ENCODE measurements around the gene TRIB2. TPM values are rescaled to one million over a fixed set of nuclear protein-coding genes. Genes with fewer than 3 reads are reported as not detected.

The TRIB2 gene
- total RNA-seq, 1 donor from 2014 or later: 31.1 TPM

DNA sequence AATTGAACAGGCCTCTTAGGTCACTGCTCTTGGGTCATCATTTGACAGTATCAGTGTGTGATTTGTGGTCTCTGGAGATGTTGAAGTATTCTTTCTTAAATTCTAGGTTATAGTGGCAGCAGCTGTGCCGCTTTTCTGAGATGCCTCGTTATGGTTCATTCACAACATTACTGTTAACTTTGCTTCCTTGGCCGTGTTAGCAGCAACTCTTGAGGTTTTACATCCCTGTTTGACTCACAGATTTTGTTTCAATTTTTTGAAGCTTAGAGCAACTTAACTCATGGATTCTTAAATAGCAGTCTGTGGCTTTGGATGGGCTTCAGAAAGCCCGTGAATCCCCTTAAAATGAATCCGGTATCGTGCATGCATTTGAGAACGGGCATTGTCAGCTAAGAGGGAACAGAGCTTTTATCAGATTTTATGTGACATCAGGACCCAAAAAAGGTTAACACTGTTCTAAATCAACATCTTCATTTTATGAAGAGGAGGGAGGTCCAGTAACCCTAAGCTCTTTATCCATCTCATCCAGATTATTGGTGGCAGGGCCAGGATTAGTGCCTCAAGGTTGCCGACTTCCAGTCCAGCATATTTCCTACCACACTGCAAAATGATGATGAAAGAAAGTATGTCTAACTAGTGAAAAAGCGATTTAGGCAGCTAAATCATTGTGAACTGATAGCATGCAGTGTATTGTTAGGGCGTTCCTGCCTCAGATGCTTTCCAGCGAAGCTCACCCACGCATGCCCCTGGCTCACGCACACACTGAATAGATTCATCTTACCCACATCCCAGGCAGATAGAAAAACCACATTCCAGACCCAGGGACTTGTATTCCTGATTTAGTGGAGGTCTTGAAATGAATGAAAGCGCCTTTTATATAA, 5.1 kb downstream of the TRIB2 start:
- H3K4me1 ChIP-seq: peaks cover 99% of the 10 kb centered on the region
- H3K9me3 ChIP-seq (replicated peaks): no peaks in the 10 kb centered on the region
- intact Hi-C loops (cut with micrococcal nuclease): loop anchor here (5.0 kb wide), 1 partner anchor 210 kb away; no protein-coding TSS in a partner anchor
- H3K27me3 ChIP-seq (ENCODE audit: low read depth): no peaks in the 10 kb centered on the region
- H3K4me3 ChIP-seq: peak overlapping the region; percentile 96
- no peak for DNase-seq
- TF ChIP-seq, protein P1, sequence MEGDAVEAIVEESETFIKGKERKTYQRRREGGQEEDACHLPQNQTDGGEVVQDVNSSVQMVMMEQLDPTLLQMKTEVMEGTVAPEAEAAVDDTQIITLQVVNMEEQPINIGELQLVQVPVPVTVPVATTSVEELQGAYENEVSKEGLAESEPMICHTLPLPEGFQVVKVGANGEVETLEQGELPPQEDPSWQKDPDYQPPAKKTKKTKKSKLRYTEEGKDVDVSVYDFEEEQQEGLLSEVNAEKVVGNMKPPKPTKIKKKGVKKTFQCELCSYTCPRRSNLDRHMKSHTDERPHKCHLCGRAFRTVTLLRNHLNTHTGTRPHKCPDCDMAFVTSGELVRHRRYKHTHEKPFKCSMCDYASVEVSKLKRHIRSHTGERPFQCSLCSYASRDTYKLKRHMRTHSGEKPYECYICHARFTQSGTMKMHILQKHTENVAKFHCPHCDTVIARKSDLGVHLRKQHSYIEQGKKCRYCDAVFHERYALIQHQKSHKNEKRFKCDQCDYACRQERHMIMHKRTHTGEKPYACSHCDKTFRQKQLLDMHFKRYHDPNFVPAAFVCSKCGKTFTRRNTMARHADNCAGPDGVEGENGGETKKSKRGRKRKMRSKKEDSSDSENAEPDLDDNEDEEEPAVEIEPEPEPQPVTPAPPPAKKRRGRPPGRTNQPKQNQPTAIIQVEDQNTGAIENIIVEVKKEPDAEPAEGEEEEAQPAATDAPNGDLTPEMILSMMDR (IDR thresholded peaks at IDR 0.05; ENCODE audit: borderline replicate concordance): no peak
- peak overlapping the region; percentile 99 for H3K27ac ChIP-seq (replicated peaks)
- peaks cover 36% of the 10 kb centered on the region for H3K36me3 ChIP-seq

DNA sequence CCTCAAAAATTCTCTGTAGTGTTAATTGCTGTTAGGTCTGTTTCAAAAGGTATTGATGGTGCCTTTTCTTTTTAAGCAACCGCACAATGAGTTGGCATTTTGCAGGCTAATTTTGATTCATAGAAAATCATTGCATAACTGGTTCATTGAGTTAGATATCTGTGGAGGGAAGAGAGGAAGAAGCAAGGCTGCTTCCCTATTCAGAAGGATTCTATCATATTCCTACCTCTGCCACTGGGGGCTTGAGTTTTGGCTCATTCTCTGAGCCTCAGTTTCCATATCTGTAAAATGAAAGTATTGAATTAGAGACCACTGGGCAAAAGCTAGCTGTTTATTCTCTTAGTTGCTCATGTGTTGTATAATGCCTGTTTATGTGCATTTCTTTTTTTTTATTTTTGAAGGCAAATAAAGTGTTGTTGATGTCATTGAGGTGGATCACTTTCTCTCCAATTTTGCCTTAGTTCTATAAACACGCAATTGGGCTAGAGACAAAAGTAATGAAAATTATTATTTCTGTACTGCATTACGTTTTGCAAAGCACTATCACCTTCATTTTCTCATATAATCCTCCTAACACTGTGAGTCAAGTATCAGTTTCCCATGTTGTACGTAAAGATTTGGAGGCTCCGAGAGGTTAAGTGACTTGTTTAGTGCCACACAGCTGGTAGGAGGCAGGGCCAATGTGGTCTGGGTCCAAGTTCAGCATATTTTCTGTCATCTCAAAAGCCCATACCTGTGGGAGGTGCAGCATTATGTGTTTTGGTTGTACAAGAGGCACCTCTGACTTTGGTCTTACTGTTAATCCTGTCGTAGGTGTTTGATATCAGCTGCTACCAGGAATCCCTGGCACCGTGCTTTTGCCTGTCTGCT, 5.9 kb downstream of the TRIB2 start:
- peaks cover 44% of the 10 kb centered on the region for H3K36me3 ChIP-seq
- no peaks in the 10 kb centered on the region for H3K9me3 ChIP-seq (replicated peaks)
- peaks cover 100% of the 10 kb centered on the region for H3K4me1 ChIP-seq
- TF ChIP-seq, protein P1 (IDR thresholded peaks at IDR 0.05; ENCODE audit: borderline replicate concordance): peak; percentile 34
- H3K27ac ChIP-seq (replicated peaks): peak overlapping the region; percentile 99
- intact Hi-C loops (cut with micrococcal nuclease): loop anchor here (5.0 kb wide), 1 partner anchor 210 kb away; no protein-coding TSS in a partner anchor
- H3K4me3 ChIP-seq: peak overlapping the region; percentile 96
- DNase-seq: no peak
- no peaks in the 10 kb centered on the region for H3K27me3 ChIP-seq (ENCODE audit: low read depth)

DNA sequence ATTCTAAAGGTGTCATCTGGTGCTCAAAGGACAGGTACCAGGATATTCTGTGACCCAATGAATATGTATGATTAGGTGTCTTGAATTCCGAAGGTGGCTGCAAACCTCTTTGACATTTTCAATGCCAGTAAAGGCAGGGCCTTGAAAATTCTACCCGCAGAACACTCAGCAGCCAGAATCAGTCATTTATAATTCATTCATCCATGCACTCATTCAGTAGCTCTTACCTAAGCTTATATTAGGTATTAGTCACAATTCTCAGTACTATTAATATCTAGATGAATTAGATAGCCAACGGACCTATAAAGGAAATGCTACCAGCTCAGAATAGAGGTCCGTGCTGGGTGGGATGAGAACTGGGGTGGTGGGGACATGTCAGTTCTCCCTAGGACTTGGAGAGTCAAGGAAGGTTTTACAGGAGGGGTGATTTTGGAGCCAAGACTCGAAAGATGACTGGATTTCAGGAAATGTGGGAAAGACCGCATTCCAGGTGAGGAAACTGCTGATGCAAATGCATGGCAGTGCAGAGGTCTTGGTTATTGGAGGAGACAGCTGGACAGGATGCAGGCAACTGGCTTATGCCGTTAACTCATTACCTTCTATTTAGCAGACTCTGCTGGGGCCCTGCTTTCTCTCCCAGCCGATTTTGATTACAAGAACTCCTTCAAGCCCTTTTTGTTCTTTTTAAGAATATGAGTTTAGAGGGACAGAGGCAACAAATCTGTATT, 7.2 kb downstream of the TRIB2 start:
- Histone ChIP-seq H3K4me1 (peaks cover 100% of the 10 kb centered on the region), H3K27ac (replicated peaks) (peak overlapping the region; percentile 99), H3K36me3 (peaks cover 57% of the 10 kb centered on the region), H3K4me3 (peak overlapping the region; percentile 96), H3K9me3 (replicated peaks) (no peaks in the 10 kb centered on the region), H3K27me3 (ENCODE audit: low read depth) (no peaks in the 10 kb centered on the region)
- intact Hi-C loops (cut with micrococcal nuclease): loop anchor here (5.0 kb wide), 1 partner anchor 208 kb away; no protein-coding TSS in a partner anchor
- no peak for DNase-seq
- TF ChIP-seq, protein P1 (IDR thresholded peaks at IDR 0.05; ENCODE audit: borderline replicate concordance): no peak

DNA sequence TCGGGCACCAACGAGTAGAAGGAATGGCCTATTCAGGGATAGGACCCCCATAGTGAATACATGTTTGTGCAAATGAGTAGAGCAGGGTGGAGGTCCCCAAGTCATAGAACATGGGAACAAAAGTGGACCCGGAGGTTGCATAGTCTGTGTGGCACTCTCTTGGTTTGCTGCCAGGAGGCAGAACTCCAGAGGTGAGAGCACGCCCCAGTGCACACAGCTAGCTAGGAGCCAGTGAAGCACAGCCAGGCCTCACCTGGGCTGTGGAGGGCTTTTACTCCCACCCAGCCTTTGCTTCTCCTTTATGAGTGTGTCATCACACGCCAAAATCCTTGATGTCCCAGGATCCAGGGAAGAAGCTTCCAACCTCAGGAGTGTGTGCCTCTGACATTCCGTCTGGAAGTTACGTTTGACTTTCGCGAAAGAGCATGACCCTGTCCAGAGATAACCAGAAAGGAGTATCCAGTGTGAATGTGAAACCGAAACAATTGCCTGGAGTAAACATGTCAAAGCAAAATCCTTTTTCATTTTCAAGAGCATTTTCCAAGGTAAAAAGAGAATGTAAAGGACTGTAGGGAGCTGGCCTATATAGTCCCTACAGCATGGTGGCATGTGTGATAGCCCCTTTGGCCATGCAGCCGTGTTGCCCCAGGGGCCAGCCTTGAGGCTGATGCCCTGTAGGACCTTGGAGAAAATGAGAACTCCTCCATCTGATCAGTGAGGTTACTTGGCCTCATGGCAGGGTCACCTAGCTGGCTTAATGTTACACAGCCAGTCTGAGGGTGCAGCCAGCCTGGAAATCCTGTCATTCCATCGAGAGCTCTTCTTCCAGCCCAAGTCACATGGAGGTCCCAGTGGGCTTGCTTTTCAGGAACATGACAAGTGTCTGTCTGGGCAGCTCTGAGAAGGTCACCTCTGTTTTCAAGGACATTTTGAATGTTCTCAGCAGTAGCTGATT, 8.8 kb downstream of the TRIB2 start:
- Histone ChIP-seq H3K4me1 (peaks cover 100% of the 10 kb centered on the region), H3K27ac (replicated peaks) (peak overlapping the region; percentile 99), H3K4me3 (peak overlapping the region; percentile 96), H3K36me3 (peaks cover 73% of the 10 kb centered on the region), H3K9me3 (replicated peaks) (no peaks in the 10 kb centered on the region), H3K27me3 (ENCODE audit: low read depth) (no peaks in the 10 kb centered on the region)
- DNase-seq: no peak
- intact Hi-C loops (cut with micrococcal nuclease): loop anchor here (5.0 kb wide), 1 partner anchor 277 kb away; no protein-coding TSS in a partner anchor
- TF ChIP-seq, protein P1 (IDR thresholded peaks at IDR 0.05; ENCODE audit: borderline replicate concordance): no peak
